ENCODE data around the gene MSANTD1.

Gene MSANTD1

GRCh38 chr4:3250438-3250955, 1.5 kb downstream of the MSANTD1 start:
- no peak for DNase-seq

DNA sequence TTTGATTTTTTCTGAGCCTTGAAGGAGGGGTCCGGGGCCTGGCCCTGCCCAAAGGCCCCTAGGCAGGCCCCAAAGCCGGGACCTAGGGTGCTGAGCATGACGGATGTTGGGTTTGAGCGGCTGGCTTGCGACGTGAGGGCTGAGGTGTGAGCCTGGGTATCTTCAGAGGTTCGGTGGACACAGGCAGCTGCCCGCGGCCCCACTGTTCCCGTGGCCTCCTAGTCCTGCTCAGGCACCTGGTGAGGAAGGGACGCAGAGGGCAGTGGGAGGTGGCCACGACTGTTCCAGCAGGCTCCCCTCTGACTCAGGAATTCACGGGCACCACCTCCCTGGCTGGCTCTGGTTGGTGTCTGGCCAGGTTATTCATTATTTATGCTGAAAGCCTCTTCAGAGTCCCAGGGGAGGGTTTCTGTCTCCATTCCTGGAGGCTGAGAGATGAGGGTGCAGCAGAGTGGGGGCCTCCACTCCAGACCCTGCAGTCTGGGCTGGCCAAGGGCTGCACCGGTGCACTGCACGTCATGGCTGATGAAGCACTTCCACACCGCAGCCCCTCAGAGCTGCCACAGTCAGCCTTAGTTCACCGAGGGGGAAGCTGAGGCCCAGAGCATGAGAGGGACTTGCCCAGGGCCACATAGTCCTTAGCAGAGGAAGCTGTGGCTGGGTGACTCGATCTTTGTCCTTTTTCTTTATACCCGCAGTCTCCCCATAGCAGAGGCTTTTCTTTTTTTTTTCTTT, 2.2 kb downstream of the MSANTD1 start:
- peak; percentile 12 for DNase-seq

DNA sequence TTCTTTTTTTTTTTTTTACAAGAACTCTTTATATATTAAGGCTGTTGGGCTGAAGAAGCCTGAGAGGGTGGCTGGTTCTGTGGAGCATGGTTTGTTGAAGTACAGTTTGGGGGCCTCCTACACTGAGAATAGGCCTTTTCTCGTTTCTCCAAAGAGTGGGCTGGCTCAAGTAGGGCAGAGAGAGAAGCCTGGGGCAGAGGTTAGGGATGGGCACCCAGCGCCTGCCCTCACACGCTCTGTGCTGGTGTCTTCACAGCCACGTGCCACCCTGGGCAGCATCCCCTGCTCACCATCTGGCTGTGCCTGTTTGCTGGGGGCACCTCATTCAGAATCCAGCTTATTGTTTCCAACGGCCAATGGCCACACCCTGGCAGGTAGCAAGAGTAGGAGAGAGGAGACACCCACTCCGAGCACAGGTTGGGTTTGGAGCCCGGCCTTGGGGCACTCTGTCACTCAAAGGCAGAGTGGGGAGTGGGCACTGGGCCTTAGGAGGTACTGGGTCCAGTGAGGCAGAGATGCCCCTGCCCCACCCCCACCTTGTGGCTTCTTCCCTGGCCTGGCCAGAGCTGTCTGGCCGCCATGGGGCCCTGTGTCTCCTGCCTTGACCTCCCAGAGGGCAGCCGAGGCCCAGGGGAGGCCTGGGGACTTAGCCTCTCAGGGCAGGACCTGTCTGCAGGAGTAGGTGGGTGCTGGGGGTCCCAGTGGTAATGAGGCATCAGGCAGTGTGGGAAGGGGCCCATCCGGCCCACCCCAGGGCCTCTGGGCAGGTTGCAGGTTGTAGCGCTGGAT, 2.9 kb downstream of the MSANTD1 start:
- no peak for DNase-seq

GRCh38 chr4:3252480-3252828, 3.5 kb downstream of the MSANTD1 start:
- DNase-seq, result no peak

DNA sequence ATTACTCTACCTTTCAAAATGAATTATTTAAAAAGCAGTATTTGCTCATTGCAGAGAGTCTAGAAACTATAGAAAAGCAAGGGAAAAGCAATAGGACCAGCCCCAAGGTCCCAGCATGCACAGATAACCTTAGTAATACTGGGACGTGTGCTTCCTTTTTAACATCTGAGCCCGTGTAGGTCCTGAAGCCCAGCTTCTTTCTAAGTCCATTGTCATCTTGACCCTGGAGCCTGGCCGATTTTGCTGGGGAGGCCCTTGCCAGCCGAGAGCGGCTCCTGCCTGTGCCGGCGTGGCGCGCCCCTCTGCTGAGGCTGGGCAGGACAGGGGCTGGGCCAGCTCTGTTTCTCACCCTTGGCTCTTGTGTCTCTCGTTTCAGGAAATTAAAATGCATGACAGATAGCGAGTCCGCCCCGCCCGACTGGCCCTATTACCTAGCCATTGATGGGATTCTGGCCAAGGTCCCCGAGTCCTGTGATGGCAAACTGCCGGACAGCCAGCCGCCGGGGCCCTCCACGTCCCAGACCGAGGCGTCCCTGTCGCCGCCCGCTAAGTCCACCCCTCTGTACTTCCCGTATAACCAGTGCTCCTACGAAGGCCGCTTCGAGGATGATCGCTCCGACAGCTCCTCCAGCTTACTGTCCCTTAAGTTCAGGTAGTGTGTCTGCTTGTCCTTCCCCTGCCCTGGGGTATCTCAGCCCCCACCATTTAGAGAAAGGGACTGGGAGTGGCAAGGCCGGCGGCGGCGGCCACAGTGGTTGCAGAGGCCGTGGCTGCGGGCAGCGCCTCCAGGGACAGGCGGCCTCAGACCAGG, 4.1 kb downstream of the MSANTD1 start:
- DNase-seq, result no peak

- DNase-seq, result no peak
Observed at GRCh38 chr4:3253808-3254207, 4.8 kb downstream of the MSANTD1 start.

- no peak for DNase-seq
Observed at GRCh38 chr4:3254302-3255131, 5.6 kb downstream of the MSANTD1 start.

- DNase-seq, result no peak
Observed at GRCh38 chr4:3255611-3256186, 6.7 kb downstream of the MSANTD1 start.

GRCh38 chr4:3256230-3257102, 7.5 kb downstream of the MSANTD1 start:
- no peak for DNase-seq

DNA sequence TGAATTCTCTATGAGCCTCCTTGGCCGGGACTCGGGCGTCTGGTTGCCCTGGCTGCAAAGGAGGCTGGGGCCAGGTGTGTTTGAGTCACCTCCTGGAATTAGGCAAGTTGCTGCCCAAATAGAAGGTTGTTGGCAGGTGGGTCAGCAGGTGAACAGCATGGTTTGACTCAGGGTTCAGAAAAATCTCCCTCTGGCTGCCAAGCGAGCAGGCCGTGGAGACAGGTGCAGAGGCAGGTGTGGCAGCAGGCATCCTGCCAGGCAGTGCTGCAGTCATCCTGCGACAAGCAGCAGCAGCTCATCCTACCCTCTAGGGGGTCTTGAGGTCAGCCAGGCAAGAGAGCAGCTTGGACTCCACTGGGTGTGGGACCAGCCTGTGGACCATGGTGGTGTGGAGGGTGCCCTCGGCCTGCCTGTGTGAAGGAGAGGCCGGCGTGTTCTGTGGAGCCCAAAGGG, 8.2 kb downstream of the MSANTD1 start:
- DNase-seq, result no peak

DNA sequence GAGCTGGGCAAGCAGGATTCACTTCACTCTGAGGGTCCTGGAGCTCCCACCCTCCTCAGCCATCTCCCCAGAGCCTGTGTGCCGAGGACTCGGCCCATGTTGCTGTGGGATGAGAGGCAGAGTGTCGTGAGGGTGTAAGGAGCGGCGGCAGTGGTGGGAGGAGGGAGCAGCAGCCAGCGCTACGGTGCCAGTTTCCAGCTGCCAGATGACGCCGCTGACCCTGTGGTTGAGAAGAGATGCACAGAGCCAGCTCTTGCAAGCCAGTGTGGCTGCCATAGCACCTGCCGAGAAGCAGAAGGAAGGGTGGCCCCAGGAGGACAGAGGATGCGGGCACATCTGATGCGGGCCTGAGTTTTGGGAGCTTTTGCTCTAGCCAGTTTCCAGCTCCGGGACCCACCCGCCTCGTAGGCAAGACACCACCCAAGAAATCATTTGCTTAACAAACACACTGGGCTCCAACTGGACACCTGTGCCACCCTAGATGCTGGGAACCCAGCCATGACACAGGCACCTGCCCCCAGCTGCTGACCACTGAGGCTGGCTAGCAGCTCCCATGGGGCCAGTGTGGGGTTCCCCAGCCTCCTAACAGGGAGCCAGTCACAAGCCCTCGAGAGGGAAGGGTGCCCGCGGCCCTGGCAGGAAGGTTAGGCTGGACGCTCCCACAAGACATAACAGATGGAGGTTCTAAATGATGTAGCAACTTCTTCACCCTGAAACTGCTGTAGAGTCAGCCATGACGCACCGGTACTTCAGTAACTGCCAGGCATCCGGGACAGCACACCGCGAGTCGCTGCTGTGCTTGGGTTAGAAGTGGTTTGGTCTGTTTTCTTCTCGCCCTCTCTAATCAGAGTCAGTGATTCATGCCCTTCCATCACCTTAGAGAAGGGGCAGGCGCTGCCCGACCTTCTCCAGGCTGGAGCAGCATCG, 8.9 kb downstream of the MSANTD1 start:
- DNase-seq, result peak; percentile 45

GRCh38 chr4:3261411-3262207, 12.7 kb downstream of the MSANTD1 start:
- no peak for DNase-seq

DNA sequence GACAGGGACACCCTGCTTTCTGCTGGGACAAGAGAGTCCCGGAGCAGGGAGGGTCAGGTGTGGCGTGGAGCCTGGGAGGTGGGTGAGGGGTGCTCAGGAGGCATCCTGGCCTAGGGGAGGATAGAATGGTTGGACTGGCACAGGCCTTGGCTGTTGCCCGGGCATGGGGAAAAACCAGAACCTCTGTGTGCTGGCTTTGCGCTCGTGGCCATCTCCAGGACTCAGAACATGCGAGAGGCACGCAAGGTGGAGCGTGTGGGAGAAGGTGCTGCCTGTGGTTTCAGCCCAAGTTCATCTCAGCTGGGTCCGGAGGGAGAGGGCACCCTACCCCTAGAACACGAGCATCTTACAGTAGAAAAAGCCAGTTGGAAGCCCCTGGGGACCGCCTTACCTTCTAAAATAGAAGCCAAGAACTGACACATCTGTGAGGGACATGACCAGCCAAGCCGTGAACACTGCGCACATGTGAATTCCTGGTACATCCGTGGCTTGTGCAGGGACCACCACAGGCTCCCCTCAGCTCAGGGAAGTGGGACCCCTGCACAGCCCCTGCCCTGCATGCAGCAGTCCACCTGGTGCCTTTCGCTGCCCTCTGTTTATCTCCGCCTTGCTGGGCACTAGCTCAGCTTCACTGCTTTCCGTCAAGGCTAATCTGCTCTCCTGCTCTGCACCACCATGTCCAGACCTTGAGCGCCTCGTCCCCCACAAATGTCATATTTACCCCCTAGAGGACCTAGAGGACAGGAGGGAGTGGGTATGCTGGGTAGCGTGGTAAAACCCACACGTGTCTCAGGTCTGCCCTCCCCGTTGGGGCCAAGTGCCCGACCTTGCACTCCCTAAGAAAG, 13.5 kb downstream of the MSANTD1 start:
- DNase-seq, result no peak

DNA sequence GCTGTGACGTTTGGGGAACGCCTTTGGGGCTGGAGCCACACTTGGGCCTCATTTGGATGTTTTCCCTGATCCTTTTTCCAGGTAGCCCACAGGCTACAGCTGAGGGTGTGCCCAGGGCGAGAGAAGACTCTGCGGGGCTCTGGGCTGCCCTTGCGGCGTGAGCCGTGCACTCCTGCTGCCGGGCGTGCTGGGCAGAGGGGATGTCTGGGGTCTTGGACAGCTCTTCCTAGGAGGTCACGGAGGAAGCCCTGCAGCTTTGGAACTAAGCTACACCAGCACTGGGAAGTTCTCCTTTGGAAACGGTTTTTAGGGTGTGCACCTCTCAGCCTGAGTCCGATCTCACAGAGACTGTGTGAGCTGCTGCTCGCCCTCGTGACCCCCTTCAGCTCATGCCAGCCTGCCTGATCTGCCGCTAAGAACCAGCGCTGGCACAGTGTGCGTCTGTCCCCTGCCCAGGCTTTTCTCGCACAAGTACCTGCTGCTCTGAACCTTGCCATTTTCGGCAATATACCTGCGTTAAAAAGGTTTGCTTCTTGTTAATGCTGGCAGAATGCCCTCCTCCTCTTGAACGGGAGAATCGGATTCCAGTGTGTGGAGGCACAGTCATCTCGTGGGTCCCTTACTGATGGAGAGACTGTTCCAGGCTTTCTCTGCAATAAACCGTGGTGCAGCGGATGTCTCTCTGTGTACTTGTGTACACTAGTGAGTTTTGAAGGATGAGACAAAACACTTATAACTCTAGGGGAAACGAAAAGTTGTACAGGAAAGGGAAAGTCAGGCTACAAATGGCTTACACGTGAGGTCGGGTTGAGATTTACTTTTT, 14.3 kb downstream of the MSANTD1 start:
- no peak for DNase-seq

- no peak for DNase-seq
Observed at GRCh38 chr4:3263876-3264193, 14.9 kb downstream of the MSANTD1 start.

DNA sequence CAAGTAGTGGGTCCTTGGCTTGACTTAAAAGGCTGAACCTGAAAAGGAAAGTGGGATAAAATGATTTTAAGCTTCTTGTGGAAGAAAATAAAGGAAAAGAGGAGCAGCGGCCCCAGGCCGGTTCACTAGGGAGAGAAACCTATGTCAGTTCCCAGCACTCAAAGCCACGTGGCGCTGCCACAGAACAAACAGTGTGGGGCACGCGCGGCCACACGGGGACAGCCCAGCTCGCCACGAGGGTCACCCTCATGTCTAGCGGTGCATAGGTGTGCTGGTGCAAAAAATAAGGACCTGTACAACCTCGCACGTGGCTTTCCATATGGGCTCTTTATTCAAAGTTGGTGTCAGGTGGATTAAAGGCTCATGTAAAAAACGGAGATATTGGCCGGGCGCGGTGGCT, 17.1 kb downstream of the MSANTD1 start:
- no peak for DNase-seq
